H9 (cell line): Measurements from ENCODE around the gene SLC25A18. TPM values are rescaled to one million over a fixed set of nuclear protein-coding genes. Genes with fewer than 3 reads are reported as not detected.
A peak's percentile ranks its signal among the peaks of the same experiment; 100 is the strongest.

Experiments
- DNase-seq: peaks from one replicate; pipeline ENCODE4 v3.0.0-alpha.2; 2017
- H2AFZ ChIP-seq: one replicate; pipeline ENCODE4 v1.6.1; 2013; ENCODE audit warnings: mild to moderate bottlenecking, low read length, control low read depth, moderate library complexity
- H2AK5ac ChIP-seq: 2 replicates; pipeline ENCODE4 v1.6.1; 2013; ENCODE audit warnings: low read length, control low read depth, mixed read lengths; ENCODE audit not compliant: insufficient read length
- H2BK120ac ChIP-seq: one replicate; pipeline ENCODE4 v1.6.1; 2013; ENCODE audit warnings: low read depth, mild to moderate bottlenecking, low read length, control low read depth, inconsistent platforms; ENCODE audit not compliant: poor library complexity, severe bottlenecking
- H2BK12ac ChIP-seq: 2 replicates; pipeline ENCODE4 v1.6.1; 2013; ENCODE audit warnings: low read length, control low read depth, mixed read lengths, low read depth; ENCODE audit not compliant: insufficient read length
- H2BK15ac ChIP-seq: 2 replicates; pipeline ENCODE4 v1.6.1; 2013; ENCODE audit warnings: low read depth, low read length, control low read depth
- H2BK20ac ChIP-seq: one replicate; pipeline ENCODE4 v1.6.1; 2013; ENCODE audit warnings: low read depth, mild to moderate bottlenecking, low read length, control low read depth, inconsistent platforms; ENCODE audit not compliant: poor library complexity, severe bottlenecking
- H2BK5ac ChIP-seq: 2 replicates; pipeline ENCODE4 v1.6.1; 2013; ENCODE audit warnings: low read length, control low read depth, mixed read lengths; ENCODE audit not compliant: insufficient read length
- H3K14ac ChIP-seq: 2 replicates; pipeline ENCODE4 v1.6.1; 2013; ENCODE audit warnings: low read length, control low read depth; ENCODE audit not compliant: insufficient read depth
- H3K18ac ChIP-seq: 2 replicates; pipeline ENCODE4 v1.6.1; 2013; ENCODE audit warnings: low read depth, mild to moderate bottlenecking, mixed read lengths, low read length, control low read depth; ENCODE audit not compliant: insufficient read length
- H3K23ac ChIP-seq: 2 replicates; pipeline ENCODE4 v1.6.1; 2013; ENCODE audit warnings: low read length, control low read depth, mixed read lengths, low read depth; ENCODE audit not compliant: insufficient read length
- H3K23me2 ChIP-seq: 2 replicates; pipeline ENCODE4 v1.6.1; 2013; ENCODE audit warnings: low read depth, mild to moderate bottlenecking, mixed read lengths, low read length, control low read depth; ENCODE audit not compliant: insufficient read length, poor library complexity, severe bottlenecking
- H3K27ac ChIP-seq: 2 replicates; pipeline ENCODE4 v1.5.1; 2013; ENCODE audit warnings: low read length, control low read depth, mixed read lengths, low read depth; ENCODE audit not compliant: insufficient read length
- H3K27me3 ChIP-seq: 2 replicates; pipeline ENCODE4 v1.6.1; 2013; ENCODE audit warnings: low read length, control low read depth, inconsistent platforms; ENCODE audit not compliant: insufficient read depth
- H3K4ac ChIP-seq: 2 replicates; pipeline ENCODE4 v1.6.1; 2013; ENCODE audit warnings: low read depth, mild to moderate bottlenecking, control low read depth, inconsistent platforms, low read length, moderate library complexity
- H3K4me1 ChIP-seq: 2 replicates; pipeline ENCODE4 v1.6.1; 2013; ENCODE audit warnings: low read length, control low read depth, inconsistent platforms; ENCODE audit not compliant: insufficient read depth
- H3K4me2 ChIP-seq: 2 replicates; pipeline ENCODE4 v1.6.1; 2013; ENCODE audit warnings: low read length, control low read depth, mixed read lengths; ENCODE audit not compliant: insufficient read length, insufficient read depth
- H3K56ac ChIP-seq: 2 replicates; pipeline ENCODE4 v1.6.1; 2013; ENCODE audit warnings: low read depth, mild to moderate bottlenecking, mixed read lengths, low read length, control low read depth; ENCODE audit not compliant: insufficient read length
- H3K79me1 ChIP-seq: 2 replicates; pipeline ENCODE4 v1.6.1; 2013; ENCODE audit warnings: low read depth, mild to moderate bottlenecking, moderate library complexity, low read length, control low read depth, inconsistent platforms; ENCODE audit not compliant: insufficient read depth, poor library complexity, severe bottlenecking
- H3K79me2 ChIP-seq: 2 replicates; pipeline ENCODE4 v1.6.1; 2013; ENCODE audit warnings: low read length, control low read depth, inconsistent platforms; ENCODE audit not compliant: insufficient read depth
- H3K9ac ChIP-seq: 2 replicates; pipeline ENCODE4 v1.6.1; 2013; ENCODE audit warnings: low read length, control low read depth, mixed read lengths; ENCODE audit not compliant: insufficient read length; ENCODE audit errors: extremely low read depth
- H3K9me3 ChIP-seq: one replicate; pipeline ENCODE4 v1.6.1; 2013; ENCODE audit warnings: low read depth, low read length, inconsistent platforms; ENCODE audit not compliant: control insufficient read depth
- H3T11ph ChIP-seq: one replicate; pipeline ENCODE4 v1.6.1; 2013; ENCODE audit warnings: mild to moderate bottlenecking, low read length, control low read depth, inconsistent platforms
- H4K20me1 ChIP-seq: one replicate; pipeline ENCODE4 v1.6.1; 2013; ENCODE audit not compliant: control insufficient read depth, insufficient read length, insufficient read depth
- H4K5ac ChIP-seq: 2 replicates; pipeline ENCODE4 v1.6.1; 2013; ENCODE audit warnings: low read depth, mild to moderate bottlenecking, mixed read lengths, low read length, control low read depth; ENCODE audit not compliant: insufficient read length
- H4K8ac ChIP-seq: replicated peaks from 2 replicates; pipeline ENCODE4 v1.6.1; 2013; ENCODE audit warnings: low read length, control low read depth, mixed read lengths, low read depth; ENCODE audit not compliant: insufficient read length
- H4K91ac ChIP-seq: 2 replicates; pipeline ENCODE4 v1.6.1; 2013; ENCODE audit warnings: low read depth, mild to moderate bottlenecking, moderate library complexity, mixed read lengths, low read length, control low read depth; ENCODE audit not compliant: insufficient read length
- H3K27ac Mint-ChIP-seq, 3 experiments: 2 replicates in 2 of 3; 3 replicates in 1 of 3; pipeline ENCODE4 v1.8.0; 2020 to 2021; ENCODE audit warnings: mixed read lengths in 3 of 3, mild to moderate bottlenecking in 1 of 3, moderate library complexity in 1 of 3
- H3K27me3 Mint-ChIP-seq: 2 replicates; pipeline ENCODE4 v1.8.0; 2021; ENCODE audit warnings: low read depth, mild to moderate bottlenecking, moderate library complexity, mixed read lengths
- H3K36me3 Mint-ChIP-seq, 3 experiments: 2 replicates in 2 of 3; 3 replicates in 1 of 3; pipeline ENCODE4 v1.8.0; 2020 to 2021; ENCODE audit warnings: low read depth in 3 of 3, mixed read lengths in 3 of 3; ENCODE audit not compliant: insufficient read depth in 1 of 3
- H3K4me1 Mint-ChIP-seq, 2 experiments: 2 replicates each; pipeline ENCODE4 v1.8.0; 2020; ENCODE audit warnings: mixed read lengths in 2 of 2
- H3K4me3 Mint-ChIP-seq, 2 experiments: 2 replicates in 1 of 2; 3 replicates in 1 of 2; pipeline ENCODE4 v1.8.0; 2020 to 2021; ENCODE audit warnings: mild to moderate bottlenecking in 2 of 2, mixed read lengths in 2 of 2, moderate library complexity in 1 of 2
- H3K9me3 Mint-ChIP-seq, 2 experiments: 2 replicates in 1 of 2; 3 replicates in 1 of 2; pipeline ENCODE4 v1.8.0; 2020; ENCODE audit warnings: mild to moderate bottlenecking in 2 of 2, mixed read lengths in 2 of 2, moderate library complexity in 1 of 2
- WGBS: extraction: QIAGEN DNeasy Blood & Tissue Kit; methylation state at CpG from one replicate; pipeline ENCODE4 v1.1.7; 2013; ENCODE audit warnings: missing lambda C conversion rate, low lambda C conversion rate, mixed read lengths; ENCODE audit not compliant: insufficient read length; ENCODE audit errors: extremely low coverage; 5-methylcytosine and 5-hydroxymethylcytosine counted together
- total RNA-seq: library from RNA; stranded (reverse); gene quantifications from 2 replicates; pipeline ENCODE4 v1.2.1, GENCODE V29; 2021
- TF ChIP-seq, protein P1 (sequence below): fragments of 200-600 bp; sonication (generic); conservative IDR thresholded peaks from 3 replicates; pipeline ENCODE4 v1.8.0; 2021; ENCODE audit warnings: antibody characterized with exemption, mild to moderate bottlenecking

The SLC25A18 gene
- total RNA-seq, 1 experiment from 2014 or later = 2.3 TPM

DNA sequence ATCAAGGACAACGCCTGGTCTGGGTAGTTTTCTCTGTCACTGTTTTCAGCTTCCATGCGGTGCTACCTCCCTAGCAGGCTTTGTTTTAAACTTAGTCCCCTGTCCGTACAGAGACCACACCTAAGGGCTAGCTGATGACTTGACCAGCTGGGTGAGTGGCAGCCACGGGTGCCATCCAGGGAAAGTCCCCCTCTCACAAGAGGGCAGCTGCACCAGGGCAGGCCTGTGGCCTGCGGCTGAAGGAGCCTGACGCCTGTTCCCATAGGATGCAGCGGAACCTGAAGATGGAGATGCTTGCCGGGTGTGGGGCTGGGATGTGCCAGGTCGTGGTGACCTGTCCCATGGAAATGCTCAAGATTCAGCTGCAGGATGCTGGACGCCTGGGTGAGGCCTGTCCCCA is 19.9 kb downstream of the SLC25A18 start:
- DNase-seq = no peak
- Mint-ChIP-seq H3K4me1 (peaks cover 5 to 12% of the 10 kb centered on the region in 2 experiments), H3K36me3 (peaks cover 0 to 2% (median 0%) of the 10 kb centered on the region in 3 experiments; a peak in 1 of 7 replicates), H3K9me3 (no peaks in the 10 kb centered on the region), H3K27me3 (no peaks in the 10 kb centered on the region), H3K27ac (peak overlapping the region in 1 of 3 experiments; percentile 62; a peak in 1 of 7 replicates), H3K4me3 (no peak overlapping the region)
- H2BK12ac ChIP-seq = no peak overlapping the region
- H3K4ac ChIP-seq = no peak overlapping the region
- no peak overlapping the region for H3K27ac ChIP-seq
- H3K9me3 ChIP-seq = no peaks in the 10 kb centered on the region
- H3K14ac ChIP-seq = no peak overlapping the region
- no peaks in the 10 kb centered on the region for H3K4me1 ChIP-seq
- no peak overlapping the region for H2BK20ac ChIP-seq
- H3K23ac ChIP-seq = no peak overlapping the region
- no peak overlapping the region for H2BK120ac ChIP-seq
- no peak overlapping the region for H3T11ph ChIP-seq
- no CpG with 5 or more reads among the region's 10 CpGs for WGBS
- no peak overlapping the region for H4K5ac ChIP-seq
- H3K27me3 ChIP-seq = no peaks in the 10 kb centered on the region
- H3K4me2 ChIP-seq = no peak overlapping the region
- no peaks in the 10 kb centered on the region for H3K79me2 ChIP-seq
- H3K56ac ChIP-seq = no peak overlapping the region
- TF ChIP-seq, protein P1, sequence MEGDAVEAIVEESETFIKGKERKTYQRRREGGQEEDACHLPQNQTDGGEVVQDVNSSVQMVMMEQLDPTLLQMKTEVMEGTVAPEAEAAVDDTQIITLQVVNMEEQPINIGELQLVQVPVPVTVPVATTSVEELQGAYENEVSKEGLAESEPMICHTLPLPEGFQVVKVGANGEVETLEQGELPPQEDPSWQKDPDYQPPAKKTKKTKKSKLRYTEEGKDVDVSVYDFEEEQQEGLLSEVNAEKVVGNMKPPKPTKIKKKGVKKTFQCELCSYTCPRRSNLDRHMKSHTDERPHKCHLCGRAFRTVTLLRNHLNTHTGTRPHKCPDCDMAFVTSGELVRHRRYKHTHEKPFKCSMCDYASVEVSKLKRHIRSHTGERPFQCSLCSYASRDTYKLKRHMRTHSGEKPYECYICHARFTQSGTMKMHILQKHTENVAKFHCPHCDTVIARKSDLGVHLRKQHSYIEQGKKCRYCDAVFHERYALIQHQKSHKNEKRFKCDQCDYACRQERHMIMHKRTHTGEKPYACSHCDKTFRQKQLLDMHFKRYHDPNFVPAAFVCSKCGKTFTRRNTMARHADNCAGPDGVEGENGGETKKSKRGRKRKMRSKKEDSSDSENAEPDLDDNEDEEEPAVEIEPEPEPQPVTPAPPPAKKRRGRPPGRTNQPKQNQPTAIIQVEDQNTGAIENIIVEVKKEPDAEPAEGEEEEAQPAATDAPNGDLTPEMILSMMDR = no peak
- H2AK5ac ChIP-seq = no peak overlapping the region
- H3K9ac ChIP-seq = no peak overlapping the region
- no peak overlapping the region for H2BK5ac ChIP-seq
- H2BK15ac ChIP-seq = no peak overlapping the region; the same call in 1 of the 2 replicates
- no peaks in the 10 kb centered on the region for H4K20me1 ChIP-seq
- no peak overlapping the region for H4K8ac ChIP-seq
- H2AFZ ChIP-seq = no peak overlapping the region
- H4K91ac ChIP-seq = no peak overlapping the region
- H3K18ac ChIP-seq = no peak overlapping the region
- no peaks in the 10 kb centered on the region for H3K23me2 ChIP-seq
- no peaks in the 10 kb centered on the region for H3K79me1 ChIP-seq
